ENCODE data around the gene TBCA. TPM values are rescaled to one million over a fixed set of nuclear protein-coding genes. Genes with fewer than 3 reads are reported as not detected.

The TBCA gene
- total RNA-seq, 3 donors from 2014 or later: 79.7 to 136 (median 111) TPM

GRCh38 chr5:77798456-77798855 is 22.3 kb upstream of the TBCA start:
- intact Hi-C loops (cut with DNase I, micrococcal nuclease): no loop called here
- ATAC-seq (no peak), DNase-seq (no peak)
- no peak overlapping the region for H3K4me3 ChIP-seq
- TF ChIP-seq CTCF (IDR thresholded peaks at IDR 0.05): no peak
- H3K9me3 ChIP-seq: no peaks in the 10 kb centered on the region
- H3K36me3 ChIP-seq (ENCODE audit: low read depth): no peaks in the 10 kb centered on the region
- H3K4me1 ChIP-seq (ENCODE audit: low read depth): no peaks in the 10 kb centered on the region

- ATAC-seq: no peak
- no peaks in the 10 kb centered on the region for H3K36me3 ChIP-seq (ENCODE audit: low read depth)
- TF ChIP-seq CTCF (IDR thresholded peaks at IDR 0.05): no peak
- no peaks in the 10 kb centered on the region for H3K9me3 ChIP-seq
- intact Hi-C loops (cut with DNase I, micrococcal nuclease): no loop called here
- H3K4me1 ChIP-seq (ENCODE audit: low read depth): no peaks in the 10 kb centered on the region
- DNase-seq: no peak
- no peak overlapping the region for H3K4me3 ChIP-seq
Observed at GRCh38 chr5:77797136-77797535, 21.0 kb upstream of the TBCA start.

DNA sequence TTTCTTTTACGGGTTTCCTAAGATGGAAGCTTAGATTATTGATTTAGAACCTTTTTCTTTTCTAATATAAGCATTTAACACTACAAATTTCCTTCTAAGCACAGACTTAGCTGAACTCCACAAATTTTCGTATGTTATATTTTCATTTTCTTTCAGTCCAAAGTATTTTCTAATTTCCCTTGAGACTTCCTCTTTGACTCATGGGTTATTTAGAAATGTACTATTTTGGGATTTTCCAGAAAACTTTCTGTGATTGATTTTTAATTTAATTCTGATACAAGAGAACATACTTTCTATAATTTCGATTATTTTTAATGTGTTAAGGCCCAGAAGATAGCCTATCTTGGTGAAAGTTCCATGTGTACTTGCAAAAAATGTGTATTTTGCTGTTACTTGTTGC is 19.7 kb upstream of the TBCA start:
- ATAC-seq: no peak

GRCh38 chr5:77795268-77795667 is 19.1 kb upstream of the TBCA start:
- Histone ChIP-seq H3K4me1 (ENCODE audit: low read depth) (no peaks in the 10 kb centered on the region), H3K4me3 (no peak overlapping the region), H3K9me3 (no peaks in the 10 kb centered on the region), H3K36me3 (ENCODE audit: low read depth) (no peaks in the 10 kb centered on the region)
- intact Hi-C loops (cut with DNase I, micrococcal nuclease): no loop called here
- ATAC-seq (no peak), DNase-seq (no peak)
- no peak for TF ChIP-seq CTCF (IDR thresholded peaks at IDR 0.05)

More for the DNA sequence above, 19.7 kb upstream of the TBCA start:
- no peaks in the 10 kb centered on the region for H3K9me3 ChIP-seq
- TF ChIP-seq CTCF (IDR thresholded peaks at IDR 0.05): no peak
- no peak overlapping the region for H3K4me3 ChIP-seq
- DNase-seq: no peak
- H3K4me1 ChIP-seq (ENCODE audit: low read depth): no peaks in the 10 kb centered on the region
- no peaks in the 10 kb centered on the region for H3K36me3 ChIP-seq (ENCODE audit: low read depth)
- intact Hi-C loops (cut with DNase I, micrococcal nuclease): no loop called here

GRCh38 chr5:77791926-77792325 is 15.8 kb upstream of the TBCA start:
- intact Hi-C loops (cut with DNase I, micrococcal nuclease): no loop called here
- no peaks in the 10 kb centered on the region for H3K4me1 ChIP-seq (ENCODE audit: low read depth)
- DNase-seq: no peak
- no peak for ATAC-seq
- no peaks in the 10 kb centered on the region for H3K36me3 ChIP-seq (ENCODE audit: low read depth)
- no peak for TF ChIP-seq CTCF (IDR thresholded peaks at IDR 0.05)
- H3K9me3 ChIP-seq: no peaks in the 10 kb centered on the region
- H3K4me3 ChIP-seq: no peak overlapping the region

DNA sequence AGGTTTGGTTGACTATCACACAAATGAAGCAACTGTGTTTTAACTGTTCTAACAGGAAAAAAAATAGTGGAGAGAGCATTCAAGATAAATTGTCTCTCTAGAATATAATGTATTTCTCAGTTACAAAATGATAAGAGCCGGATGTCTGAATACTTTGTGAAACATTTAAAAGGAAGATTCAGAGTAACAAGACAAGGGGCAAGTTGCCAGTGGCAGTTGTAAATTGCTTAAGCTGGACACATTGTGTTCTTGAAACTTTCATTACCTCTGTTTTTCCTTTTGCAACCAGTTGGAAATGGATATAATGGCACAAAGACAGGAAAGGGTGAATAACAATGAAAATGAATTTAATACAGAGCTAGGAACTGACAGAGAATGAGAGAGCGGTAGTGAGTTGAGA is 15.2 kb upstream of the TBCA start:
- ATAC-seq (no peak), DNase-seq (no peak)
- H3K4me3 ChIP-seq: no peak overlapping the region
- intact Hi-C loops (cut with DNase I, micrococcal nuclease): no loop called here
- no peaks in the 10 kb centered on the region for H3K36me3 ChIP-seq (ENCODE audit: low read depth)
- no peak for TF ChIP-seq CTCF (IDR thresholded peaks at IDR 0.05)
- no peaks in the 10 kb centered on the region for H3K4me1 ChIP-seq (ENCODE audit: low read depth)
- no peaks in the 10 kb centered on the region for H3K9me3 ChIP-seq

All from mucosa of descending colon (tissue), 3 donors.